ENCODE results near the gene LOXHD1.

LOXHD1 gene

GRCh38 chr18:46560671-46561045, 96.4 kb downstream of the LOXHD1 start:
- H3K4me3 ChIP-seq (ENCODE audit: low read depth, low read length) = no peak overlapping the region
- no peaks in the 10 kb centered on the region for H3K36me3 ChIP-seq (ENCODE audit: control insufficient read depth, insufficient read depth, low read length)
- H3K27ac ChIP-seq (ENCODE audit: low read depth, low read length) = no peak overlapping the region
- H3K9ac ChIP-seq (ENCODE audit: low read length) = no peak overlapping the region
- H3K27me3 ChIP-seq (ENCODE audit: control insufficient read depth, insufficient read depth, low read length) = no peaks in the 10 kb centered on the region
- H3K9me3 ChIP-seq (ENCODE audit: control insufficient read depth, insufficient read depth, low read depth, low read length) = no peaks in the 10 kb centered on the region
- peaks cover 11% of the 10 kb centered on the region for H3K4me1 ChIP-seq (ENCODE audit: control insufficient read depth, insufficient read depth, low read length)

GRCh38 chr18:46559946-46560670, 96.9 kb downstream of the LOXHD1 start:
- Histone ChIP-seq H3K4me1 (ENCODE audit: control insufficient read depth, insufficient read depth, low read length) (peaks cover 11% of the 10 kb centered on the region), H3K9me3 (ENCODE audit: control insufficient read depth, insufficient read depth, low read depth, low read length) (no peaks in the 10 kb centered on the region), H3K36me3 (ENCODE audit: control insufficient read depth, insufficient read depth, low read length) (no peaks in the 10 kb centered on the region), H3K27me3 (ENCODE audit: control insufficient read depth, insufficient read depth, low read length) (no peaks in the 10 kb centered on the region), H3K9ac (ENCODE audit: low read length) (no peak overlapping the region), H3K4me3 (ENCODE audit: low read depth, low read length) (no peak overlapping the region), H3K27ac (ENCODE audit: low read depth, low read length) (no peak overlapping the region)

DNA sequence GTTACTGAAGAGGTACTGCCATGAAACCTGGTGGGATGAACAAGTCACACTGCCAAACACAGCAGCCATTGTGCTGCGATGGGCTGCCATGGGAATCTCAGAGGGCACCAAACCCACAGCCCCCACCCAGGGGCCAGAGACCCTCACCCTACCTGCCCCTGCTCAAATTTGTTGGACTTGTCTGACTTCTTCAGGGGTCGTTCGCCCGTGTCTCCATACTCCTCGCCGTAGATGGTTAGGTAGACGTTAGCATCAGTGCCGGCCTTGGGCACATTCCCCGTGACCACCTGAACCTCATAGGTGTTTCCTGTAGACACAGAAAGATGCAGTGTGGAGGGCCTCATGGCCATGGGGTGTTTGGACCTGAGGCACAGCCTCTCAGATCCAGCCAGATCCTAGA, 97.7 kb downstream of the LOXHD1 start:
- H3K27ac ChIP-seq (ENCODE audit: low read depth, low read length) = no peak overlapping the region
- no peaks in the 10 kb centered on the region for H3K36me3 ChIP-seq (ENCODE audit: control insufficient read depth, insufficient read depth, low read length)
- H3K4me3 ChIP-seq (ENCODE audit: low read depth, low read length) = no peak overlapping the region
- no peaks in the 10 kb centered on the region for H3K9me3 ChIP-seq (ENCODE audit: control insufficient read depth, insufficient read depth, low read depth, low read length)
- no peaks in the 10 kb centered on the region for H3K27me3 ChIP-seq (ENCODE audit: control insufficient read depth, insufficient read depth, low read length)
- H3K4me1 ChIP-seq (ENCODE audit: control insufficient read depth, insufficient read depth, low read length) = peaks cover 11% of the 10 kb centered on the region
- H3K9ac ChIP-seq (ENCODE audit: low read length) = no peak overlapping the region

- H3K4me1 ChIP-seq (ENCODE audit: control insufficient read depth, insufficient read depth, low read length) = no peaks in the 10 kb centered on the region
- no peak overlapping the region for H3K4me3 ChIP-seq (ENCODE audit: low read depth, low read length)
- no peak overlapping the region for H3K27ac ChIP-seq (ENCODE audit: low read depth, low read length)
- no peaks in the 10 kb centered on the region for H3K9me3 ChIP-seq (ENCODE audit: control insufficient read depth, insufficient read depth, low read depth, low read length)
- H3K36me3 ChIP-seq (ENCODE audit: control insufficient read depth, insufficient read depth, low read length) = no peaks in the 10 kb centered on the region
- H3K9ac ChIP-seq (ENCODE audit: low read length) = no peak overlapping the region
- no peaks in the 10 kb centered on the region for H3K27me3 ChIP-seq (ENCODE audit: control insufficient read depth, insufficient read depth, low read length)
Measured at GRCh38 chr18:46556590-46557206, 100.3 kb downstream of the LOXHD1 start.

DNA sequence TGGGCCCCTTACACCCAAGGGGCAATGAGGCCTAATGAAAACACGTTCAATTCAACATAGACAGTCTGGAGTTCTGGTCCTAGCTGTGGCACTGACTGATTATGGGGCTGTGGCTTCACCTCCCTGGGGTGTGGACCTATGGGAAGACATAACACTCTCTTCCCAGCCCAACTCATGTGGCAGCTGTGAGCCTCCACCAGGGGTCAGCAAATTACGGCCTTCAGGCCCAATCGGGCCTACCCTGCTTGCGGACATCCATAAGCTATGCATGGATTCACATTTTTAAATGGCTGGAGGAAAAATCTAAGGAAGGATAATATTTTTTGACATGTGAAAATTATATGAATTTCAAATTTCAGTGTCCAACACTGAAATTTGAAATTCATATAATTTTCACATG, 101.3 kb downstream of the LOXHD1 start:
- H3K4me1 ChIP-seq (ENCODE audit: control insufficient read depth, insufficient read depth, low read length) = no peaks in the 10 kb centered on the region
- H3K36me3 ChIP-seq (ENCODE audit: control insufficient read depth, insufficient read depth, low read length) = no peaks in the 10 kb centered on the region

DNA sequence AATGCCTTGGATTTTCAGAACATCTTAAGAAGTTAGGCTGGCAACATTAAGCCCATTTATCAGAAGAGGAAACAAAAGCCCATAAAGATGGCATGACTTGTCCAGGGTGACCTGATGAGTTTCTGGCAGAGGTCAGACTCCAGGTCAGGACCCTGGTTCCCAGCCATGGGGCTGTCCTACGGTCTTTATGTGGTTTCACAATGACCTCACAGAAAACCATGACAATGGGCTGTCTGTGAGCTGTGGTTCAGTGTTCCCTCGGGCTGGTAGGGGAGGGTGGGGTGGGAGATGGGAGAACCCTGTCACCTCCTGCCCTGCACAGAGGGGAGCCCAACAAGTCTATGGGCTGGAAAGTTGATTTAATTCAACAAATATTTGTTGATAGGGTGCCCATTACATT, 101.8 kb downstream of the LOXHD1 start:
- no peaks in the 10 kb centered on the region for H3K4me1 ChIP-seq (ENCODE audit: control insufficient read depth, insufficient read depth, low read length)
- peaks cover 4% of the 10 kb centered on the region; the same call in 1 of the 2 replicates for H3K9me3 ChIP-seq (ENCODE audit: control insufficient read depth, insufficient read depth, low read depth, low read length)
- no peak overlapping the region for H3K27ac ChIP-seq (ENCODE audit: low read depth, low read length)
- no peaks in the 10 kb centered on the region for H3K36me3 ChIP-seq (ENCODE audit: control insufficient read depth, insufficient read depth, low read length)
- H3K27me3 ChIP-seq (ENCODE audit: control insufficient read depth, insufficient read depth, low read length) = no peaks in the 10 kb centered on the region
- no peak overlapping the region for H3K4me3 ChIP-seq (ENCODE audit: low read depth, low read length)
- no peak overlapping the region for H3K9ac ChIP-seq (ENCODE audit: low read length)

More for the DNA sequence above, 101.3 kb downstream of the LOXHD1 start:
- Histone ChIP-seq H3K27ac (ENCODE audit: low read depth, low read length) (no peak overlapping the region), H3K9me3 (ENCODE audit: control insufficient read depth, insufficient read depth, low read depth, low read length) (peaks cover under 1% of the 10 kb centered on the region; the same call in 1 of the 2 replicates), H3K9ac (ENCODE audit: low read length) (no peak overlapping the region), H3K27me3 (ENCODE audit: control insufficient read depth, insufficient read depth, low read length) (no peaks in the 10 kb centered on the region), H3K4me3 (ENCODE audit: low read depth, low read length) (no peak overlapping the region)

DNA sequence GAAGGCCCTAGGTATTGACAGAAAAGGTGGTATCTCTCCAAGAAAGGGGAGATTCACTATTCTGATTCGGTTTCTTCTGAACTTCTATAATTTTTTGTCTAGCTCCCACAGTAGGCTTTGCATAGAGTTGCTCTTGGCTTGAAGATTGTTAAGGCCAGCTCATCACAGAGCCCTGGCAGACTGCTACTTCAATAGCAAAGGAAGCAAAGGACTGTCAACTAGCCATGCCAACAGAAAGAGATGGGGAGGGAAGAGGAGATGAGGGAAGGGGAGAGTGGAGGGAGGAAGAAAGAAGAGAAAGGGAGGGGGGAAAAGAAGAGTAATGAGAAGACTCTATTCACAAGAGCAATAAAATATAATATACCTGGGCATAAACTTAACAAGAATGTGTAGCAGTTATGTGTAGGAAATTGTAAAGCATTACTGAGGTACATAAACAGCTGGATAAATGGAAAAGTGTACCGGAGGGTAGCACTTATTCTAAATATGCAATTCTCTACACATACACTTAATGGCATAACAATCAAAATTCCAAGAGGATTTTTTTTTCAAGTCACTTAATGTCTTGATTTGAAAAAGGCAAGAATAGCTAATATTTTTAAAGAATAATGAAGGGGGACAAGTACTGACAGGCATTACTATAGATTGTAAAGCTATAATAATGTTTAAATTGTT, 102.5 kb downstream of the LOXHD1 start:
- Histone ChIP-seq H3K9me3 (ENCODE audit: control insufficient read depth, insufficient read depth, low read depth, low read length) (peaks cover 4% of the 10 kb centered on the region; the same call in 1 of the 2 replicates), H3K9ac (ENCODE audit: low read length) (no peak overlapping the region), H3K27me3 (ENCODE audit: control insufficient read depth, insufficient read depth, low read length) (no peaks in the 10 kb centered on the region), H3K4me1 (ENCODE audit: control insufficient read depth, insufficient read depth, low read length) (no peaks in the 10 kb centered on the region), H3K36me3 (ENCODE audit: control insufficient read depth, insufficient read depth, low read length) (no peaks in the 10 kb centered on the region), H3K27ac (ENCODE audit: low read depth, low read length) (no peak overlapping the region), H3K4me3 (ENCODE audit: low read depth, low read length) (no peak overlapping the region)

GRCh38 chr18:46550609-46551008, 106.4 kb downstream of the LOXHD1 start:
- Histone ChIP-seq H3K4me1 (ENCODE audit: control insufficient read depth, insufficient read depth, low read length) (no peaks in the 10 kb centered on the region), H3K9ac (ENCODE audit: low read length) (no peak overlapping the region)

DNA sequence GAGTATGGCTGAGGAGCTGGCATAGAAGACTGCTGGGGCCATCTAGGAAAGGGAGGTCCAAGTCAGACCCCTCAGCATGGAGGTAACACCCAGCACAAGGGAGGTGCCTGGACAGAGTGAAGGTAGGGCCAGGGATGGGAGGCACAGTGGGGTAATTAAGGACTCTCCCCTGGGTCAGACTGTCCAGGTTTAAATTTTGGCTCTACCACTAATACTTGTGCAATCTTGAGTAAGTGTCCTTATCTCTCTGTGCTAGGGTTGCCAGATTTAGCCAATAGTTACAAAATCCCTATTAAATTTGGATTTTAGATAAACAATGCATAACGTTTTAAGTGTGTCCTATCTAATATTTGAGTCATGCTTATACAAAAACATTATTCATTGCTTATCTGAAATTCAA, 109.5 kb downstream of the LOXHD1 start:
- no peak overlapping the region for H3K9ac ChIP-seq (ENCODE audit: low read length)
- no peaks in the 10 kb centered on the region for H3K27me3 ChIP-seq (ENCODE audit: control insufficient read depth, insufficient read depth, low read length)
- H3K4me3 ChIP-seq (ENCODE audit: low read depth, low read length) = no peak overlapping the region
- H3K36me3 ChIP-seq (ENCODE audit: control insufficient read depth, insufficient read depth, low read length) = no peaks in the 10 kb centered on the region
- H3K27ac ChIP-seq (ENCODE audit: low read depth, low read length) = no peak overlapping the region
- H3K9me3 ChIP-seq (ENCODE audit: control insufficient read depth, insufficient read depth, low read depth, low read length) = peaks cover 4% of the 10 kb centered on the region; the same call in 1 of the 2 replicates
- H3K4me1 ChIP-seq (ENCODE audit: control insufficient read depth, insufficient read depth, low read length) = no peaks in the 10 kb centered on the region

More at GRCh38 chr18:46550609-46551008, 106.4 kb downstream of the LOXHD1 start:
- Histone ChIP-seq H3K36me3 (ENCODE audit: control insufficient read depth, insufficient read depth, low read length) (no peaks in the 10 kb centered on the region), H3K4me3 (ENCODE audit: low read depth, low read length) (no peak overlapping the region), H3K27me3 (ENCODE audit: control insufficient read depth, insufficient read depth, low read length) (no peaks in the 10 kb centered on the region), H3K27ac (ENCODE audit: low read depth, low read length) (no peak overlapping the region), H3K9me3 (ENCODE audit: control insufficient read depth, insufficient read depth, low read depth, low read length) (peaks cover 4% of the 10 kb centered on the region; the same call in 1 of the 2 replicates)

GRCh38 chr18:46546111-46546640, 110.8 kb downstream of the LOXHD1 start:
- Histone ChIP-seq H3K9ac (ENCODE audit: low read length) (no peak overlapping the region), H3K4me3 (ENCODE audit: low read depth, low read length) (no peak overlapping the region), H3K27ac (ENCODE audit: low read depth, low read length) (no peak overlapping the region), H3K27me3 (ENCODE audit: control insufficient read depth, insufficient read depth, low read length) (no peaks in the 10 kb centered on the region), H3K9me3 (ENCODE audit: control insufficient read depth, insufficient read depth, low read depth, low read length) (peaks cover 4% of the 10 kb centered on the region; the same call in 1 of the 2 replicates), H3K36me3 (ENCODE audit: control insufficient read depth, insufficient read depth, low read length) (no peaks in the 10 kb centered on the region), H3K4me1 (ENCODE audit: control insufficient read depth, insufficient read depth, low read length) (no peaks in the 10 kb centered on the region)

DNA sequence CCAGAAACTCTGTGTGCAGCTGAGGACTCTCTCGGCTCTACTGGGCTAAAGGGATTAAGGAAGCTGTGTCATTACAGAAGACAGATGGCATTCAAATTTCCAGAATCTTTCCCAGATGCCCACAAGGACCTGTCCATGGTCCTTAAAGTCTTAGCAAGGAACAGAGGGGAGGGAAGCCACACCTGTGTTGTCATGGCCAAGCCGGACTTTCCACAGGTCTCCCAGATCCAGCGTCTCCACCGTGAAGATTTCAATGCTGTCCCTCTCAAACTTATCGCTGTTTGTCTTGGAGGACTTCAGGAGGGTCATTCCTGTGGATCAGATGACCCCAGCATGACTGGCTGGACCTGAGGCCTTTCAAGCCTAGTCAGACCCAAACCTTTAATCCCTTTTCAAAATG, 114.5 kb downstream of the LOXHD1 start:
- Histone ChIP-seq H3K36me3 (ENCODE audit: control insufficient read depth, insufficient read depth, low read length) (no peaks in the 10 kb centered on the region), H3K4me1 (ENCODE audit: control insufficient read depth, insufficient read depth, low read length) (no peaks in the 10 kb centered on the region), H3K9ac (ENCODE audit: low read length) (no peak overlapping the region), H3K9me3 (ENCODE audit: control insufficient read depth, insufficient read depth, low read depth, low read length) (no peaks in the 10 kb centered on the region), H3K27ac (ENCODE audit: low read depth, low read length) (no peak overlapping the region), H3K4me3 (ENCODE audit: low read depth, low read length) (no peak overlapping the region), H3K27me3 (ENCODE audit: control insufficient read depth, insufficient read depth, low read length) (no peaks in the 10 kb centered on the region)
